Head of caudate nucleus (tissue), 42 donors: ENCODE measurements around the gene SLCO6A1.
A peak's percentile ranks its signal among the peaks of the same experiment; 100 is the strongest.

Experiments used
- DNase-seq, 42 donors: peaks; one replicate each; pipeline versions ENCODE4 v3.0.0 to v3.0.0-alpha.2; 2020 to 2021; ENCODE audit warnings: mixed read lengths in 7 of 42
- intact Hi-C: fragments of 100-400 bp; cut with DNase I; formaldehyde crosslinking; loops from one replicate; pipeline ENCODE4 v1.15.0; 2022

The SLCO6A1 gene

GRCh38 chr5:102483736-102484135, 15.1 kb downstream of the SLCO6A1 start:
- DNase-seq, result no peak
- intact Hi-C loops, result no loop called here

- DNase-seq, result no peak
- intact Hi-C loops, result no loop called here
Observed at GRCh38 chr5:102481054-102481715, 17.6 kb downstream of the SLCO6A1 start.

GRCh38 chr5:102453716-102454115, 45.1 kb downstream of the SLCO6A1 start:
- intact Hi-C loops, result no loop called here
- DNase-seq, result no peak

DNA sequence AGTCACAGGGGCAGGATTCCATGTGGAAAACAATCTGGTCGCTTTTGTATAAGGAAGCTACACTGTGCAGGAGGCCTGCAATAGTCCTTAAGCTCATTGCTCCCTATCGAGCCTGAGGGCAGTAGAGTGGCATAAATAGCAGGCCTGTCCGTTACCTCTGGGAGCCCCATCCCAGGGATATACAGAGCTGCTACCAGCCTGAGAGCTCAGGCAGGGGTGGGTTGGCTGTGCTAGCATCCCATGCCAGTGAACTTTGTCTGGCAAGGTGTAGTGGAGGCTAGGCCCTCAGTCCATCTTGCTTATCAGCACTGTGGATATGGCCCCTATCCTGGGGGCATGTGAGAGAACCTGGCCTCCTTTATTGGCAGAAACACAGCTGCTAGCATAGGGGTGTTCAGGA, 47.7 kb downstream of the SLCO6A1 start:
- DNase-seq, result no peak
- intact Hi-C loops, result no loop called here

- DNase-seq, result no peak
- intact Hi-C loops, result no loop called here
Observed at GRCh38 chr5:102450313-102450990, 48.3 kb downstream of the SLCO6A1 start.

DNA sequence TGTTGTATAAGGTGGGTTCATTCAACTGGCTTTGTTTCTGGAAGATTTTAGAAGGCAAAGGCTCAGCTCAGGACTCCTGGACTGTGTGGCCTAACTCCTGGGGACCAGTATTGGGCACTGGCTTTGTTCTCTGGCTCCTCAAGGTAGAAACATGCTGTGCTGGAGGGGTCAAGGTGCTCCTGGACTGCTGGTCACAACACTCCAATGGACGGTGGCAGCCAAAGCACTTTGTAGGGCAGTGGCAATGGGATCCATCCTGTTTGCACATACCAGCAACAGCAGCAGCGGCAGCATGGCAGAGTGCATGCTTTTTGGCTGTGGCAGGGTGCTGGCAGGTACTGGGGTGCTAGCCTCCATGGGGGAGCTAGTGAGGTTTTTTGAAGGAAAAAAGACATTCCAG, 65.3 kb downstream of the SLCO6A1 start:
- intact Hi-C loops, result no loop called here
- no peak for DNase-seq

- intact Hi-C loops, result no loop called here
- peak in 17 of 42 donors; percentile 1 to 52 (median 12) for DNase-seq
Observed at GRCh38 chr5:102421647-102422046, 77.2 kb downstream of the SLCO6A1 start.

- intact Hi-C loops, result no loop called here
- DNase-seq, result no peak
Observed at GRCh38 chr5:102418531-102418930, 80.3 kb downstream of the SLCO6A1 start.

- no peak for DNase-seq
- intact Hi-C loops, result no loop called here
Observed at GRCh38 chr5:102414448-102414847, 84.4 kb downstream of the SLCO6A1 start.

GRCh38 chr5:102388235-102388634, 110.6 kb downstream of the SLCO6A1 start:
- DNase-seq, result no peak
- intact Hi-C loops, result no loop called here

DNA sequence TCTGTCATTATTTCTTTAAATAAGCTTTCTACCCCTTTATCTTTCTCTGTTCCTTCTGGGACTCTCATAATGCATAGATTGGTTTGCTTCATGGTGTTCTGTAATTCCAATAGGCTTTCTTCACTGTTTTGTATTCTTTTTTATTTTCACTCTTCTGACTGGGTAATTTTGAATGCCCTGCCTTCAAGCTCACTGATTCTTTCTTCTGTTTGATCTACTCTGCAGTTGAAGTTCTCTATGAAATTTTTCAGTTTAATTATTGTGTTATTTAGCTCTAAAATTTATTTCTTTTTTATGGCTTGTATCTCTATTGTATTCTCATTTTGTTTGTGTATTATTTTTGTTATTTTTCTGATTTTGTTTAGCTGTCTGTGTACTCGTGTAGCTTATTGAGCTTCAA, 113.4 kb downstream of the SLCO6A1 start:
- intact Hi-C loops, result no loop called here
- DNase-seq, result no peak

DNA sequence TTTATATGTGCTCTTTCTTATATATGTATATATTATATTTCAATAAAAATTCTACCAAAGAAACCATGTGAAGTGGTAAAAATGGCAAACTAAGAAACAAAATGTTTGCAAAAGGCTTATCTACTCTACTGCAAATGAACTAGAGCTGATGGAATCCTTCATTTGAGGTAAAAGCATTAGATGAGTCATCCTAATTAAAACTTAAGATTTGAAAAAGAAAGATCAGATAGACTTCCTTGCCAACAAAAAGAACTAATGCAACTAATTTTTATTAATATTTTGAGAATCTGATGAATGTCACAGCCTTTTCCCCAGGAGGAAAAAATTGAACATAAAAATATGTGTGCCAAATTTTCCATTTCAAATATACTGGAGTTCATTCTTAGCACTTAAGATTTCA, 118.6 kb downstream of the SLCO6A1 start:
- intact Hi-C loops, result no loop called here
- no peak for DNase-seq

DNA sequence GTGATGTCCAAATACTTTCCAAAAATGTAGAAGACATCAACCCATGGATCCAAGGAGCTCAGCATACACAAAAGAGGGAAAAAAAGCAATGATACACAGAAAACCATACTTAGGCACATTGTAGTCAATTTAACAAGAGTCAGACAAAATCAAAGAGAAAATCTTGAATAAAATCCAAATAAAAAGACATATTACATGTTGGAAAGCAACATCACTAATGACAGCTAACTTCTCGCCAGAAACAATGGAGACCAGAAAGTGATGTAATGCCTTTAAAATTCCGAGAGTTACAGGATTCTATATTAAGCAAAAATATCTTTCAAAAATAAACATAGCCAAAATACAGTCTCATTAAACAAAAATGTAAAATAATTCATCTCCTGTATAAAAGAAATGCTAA, 122.9 kb downstream of the SLCO6A1 start:
- intact Hi-C loops, result no loop called here
- no peak for DNase-seq

DNA sequence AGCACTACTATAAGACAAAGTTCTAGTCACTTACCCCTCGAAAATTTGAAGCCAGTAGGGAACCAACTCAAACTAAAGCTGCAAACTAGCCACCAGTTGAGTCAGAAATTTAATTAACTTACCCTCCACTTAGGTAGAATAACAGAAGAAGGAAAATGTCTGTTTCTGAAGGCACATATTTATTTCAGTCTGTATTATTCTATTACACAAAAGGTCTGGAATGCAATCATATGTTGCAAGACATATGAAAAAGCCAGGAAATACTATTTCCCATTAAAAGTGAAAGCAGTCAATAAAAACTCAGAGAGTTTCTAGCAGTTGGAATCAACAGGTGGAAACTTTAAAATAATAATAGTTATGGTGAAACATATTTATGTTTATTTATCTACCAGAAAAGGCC, 123.5 kb downstream of the SLCO6A1 start:
- no peak for DNase-seq
- intact Hi-C loops, result no loop called here

DNA sequence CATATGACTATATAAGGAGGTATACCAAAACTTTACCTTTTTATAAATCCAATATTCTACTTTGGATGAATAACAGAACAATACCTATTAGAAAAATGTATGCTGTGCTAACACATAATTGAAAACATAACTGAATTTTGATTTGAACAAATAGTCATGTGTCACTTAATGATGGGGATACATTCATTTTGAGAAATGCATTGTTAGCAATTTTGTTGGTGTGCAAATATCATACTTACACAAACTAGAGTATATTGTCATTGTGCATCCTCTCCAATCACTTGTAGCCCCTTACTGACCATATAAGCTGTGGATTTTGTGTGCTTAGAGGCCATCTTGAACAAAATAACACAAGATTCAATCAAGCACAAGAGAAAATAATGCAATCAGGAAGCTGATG, 130.4 kb downstream of the SLCO6A1 start:
- no peak for DNase-seq
- intact Hi-C loops, result no loop called here

GRCh38 chr5:102341681-102342288, 157.0 kb downstream of the SLCO6A1 start:
- no peak for DNase-seq
- intact Hi-C loops, result no loop called here

DNA sequence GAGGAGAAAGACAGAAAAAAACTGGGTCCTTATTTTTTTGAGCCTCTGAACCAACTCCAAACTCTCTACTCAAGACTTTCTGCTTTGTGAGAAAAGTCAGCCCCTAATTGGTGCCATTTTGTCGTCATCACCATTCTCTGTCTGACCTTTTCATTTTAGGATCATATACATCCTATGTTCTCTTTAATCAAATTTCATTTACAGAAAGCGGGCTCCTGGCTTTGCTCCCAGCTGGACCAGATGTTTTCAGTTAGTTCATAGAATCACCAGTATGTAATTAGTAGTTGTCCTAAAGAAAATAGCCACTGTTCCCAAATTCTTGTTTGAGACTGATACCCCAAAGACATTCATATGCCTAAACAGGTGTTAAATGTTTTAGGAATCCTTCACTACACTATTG, 174.1 kb downstream of the SLCO6A1 start:
- intact Hi-C loops, result no loop called here
- no peak for DNase-seq
